OCI-LY3 (cell line): ENCODE measurements around the gene KBTBD7.

ENCODE experiments used
- H2AFZ ChIP-seq: fragments of 200-600, 300-600 bp; shearing (Covaris generic); 2 replicates; pipeline ENCODE4 v1.6.0; 2014; ENCODE audit warnings: antibody characterized with exemption, low read depth, low read length
- H3K27ac ChIP-seq: fragments of 200-600, 300-600 bp; sonication (generic); 2 replicates; pipeline ENCODE4 v1.5.1; 2014; ENCODE audit warnings: mild to moderate bottlenecking, low read length, moderate library complexity, mixed read lengths
- H3K27me3 ChIP-seq: fragments of 200-600, 300-600 bp; sonication (generic); 2 replicates; pipeline ENCODE4 v1.6.1; 2014; ENCODE audit warnings: low read depth, low read length, mixed read lengths
- H3K36me3 ChIP-seq: fragments of 200-600, 300-600 bp; sonication (generic); replicated peaks from 2 replicates; pipeline ENCODE3; 2014; ENCODE audit warnings: low read depth, low read length, mixed read lengths
- H3K4me1 ChIP-seq: fragments of 300-600, 200-600 bp; sonication (generic); 2 replicates; pipeline ENCODE4 v1.6.1; 2014; ENCODE audit warnings: low read length, mixed read lengths
- H3K4me2 ChIP-seq: fragments of 200-600, 300-600 bp; sonication (generic); 2 replicates; pipeline ENCODE4 v1.6.1; 2014; ENCODE audit warnings: low read length, mixed read lengths
- H3K4me3 ChIP-seq: fragments of 300-600, 200-600 bp; sonication (generic); 2 replicates; pipeline ENCODE4 v1.5.1; 2014; ENCODE audit warnings: antibody characterized with exemption, mild to moderate bottlenecking, low read length, moderate library complexity
- H3K79me2 ChIP-seq: fragments of 300-600, 200-600 bp; shearing (Covaris generic); 2 replicates; pipeline ENCODE4 v1.6.1; 2014; ENCODE audit warnings: mild to moderate bottlenecking, low read length, mixed read lengths
- H3K9ac ChIP-seq: fragments of 300-600, 200-600 bp; shearing (Covaris generic); 2 replicates; pipeline ENCODE4 v1.6.0; 2014; ENCODE audit warnings: mild to moderate bottlenecking, low read length, moderate library complexity
- H3K9me3 ChIP-seq: fragments of 200-600, 300-600 bp; shearing (Covaris generic); 2 replicates; pipeline ENCODE4 v1.6.1; 2014; ENCODE audit warnings: low read length, mixed read lengths; ENCODE audit not compliant: insufficient read depth
- H4K20me1 ChIP-seq: fragments of 200-600, 300-600 bp; sonication (generic); 2 replicates; pipeline ENCODE4 v1.6.1; 2016; ENCODE audit warnings: low read length, mixed read lengths; ENCODE audit not compliant: insufficient read depth
- CTCF ChIP-seq: fragments of 200-600, 300-600 bp; sonication (generic); IDR thresholded peaks from 2 replicates; pipeline ENCODE4 v1.5.1; 2014; ENCODE audit warnings: antibody characterized with exemption, low read length, low read depth
- EZH2phosphoT487 ChIP-seq: fragments of 200-600 bp; shearing (Covaris generic); IDR thresholded peaks from 2 replicates; pipeline ENCODE4 v1.6.1; 2018; ENCODE audit warnings: antibody characterized with exemption, mixed run types, low read depth

KBTBD7 gene

GRCh38 chr13:41196620-41197019 lies 2.3 kb upstream of the KBTBD7 start:
- Histone ChIP-seq H3K4me1 (peaks cover 34% of the 10 kb centered on the region), H3K9me3 (no peaks in the 10 kb centered on the region), H3K4me2 (no peak overlapping the region), H3K4me3 (no peak overlapping the region), H3K27me3 (no peaks in the 10 kb centered on the region), H3K9ac (no peak overlapping the region), H3K36me3 (no peaks in the 10 kb centered on the region), H3K27ac (no peak overlapping the region), H4K20me1 (no peaks in the 10 kb centered on the region), H2AFZ (no peak overlapping the region), H3K79me2 (no peaks in the 10 kb centered on the region)
- TF ChIP-seq CTCF (peak; percentile 71), EZH2phosphoT487 (no peak)

- H3K27ac ChIP-seq: no peak overlapping the region
- H3K27me3 ChIP-seq: no peaks in the 10 kb centered on the region
- TF ChIP-seq EZH2phosphoT487 (no peak), CTCF (no peak)
- H3K9ac ChIP-seq: no peak overlapping the region
- no peaks in the 10 kb centered on the region for H3K9me3 ChIP-seq
- H3K4me1 ChIP-seq: peaks cover 34% of the 10 kb centered on the region
- H3K4me2 ChIP-seq: 0 out of 2 replicates have a peak overlapping the region, but pooled peaks have one; percentile 12
- H3K36me3 ChIP-seq: no peaks in the 10 kb centered on the region
- no peaks in the 10 kb centered on the region for H4K20me1 ChIP-seq
- no peaks in the 10 kb centered on the region for H3K79me2 ChIP-seq
- H2AFZ ChIP-seq: no peak overlapping the region
- H3K4me3 ChIP-seq: no peak overlapping the region
These were observed 1.6 kb upstream of the KBTBD7 start for GRCh38 chr13:41196011-41196410.

- H3K9me3 ChIP-seq: no peaks in the 10 kb centered on the region
- H3K27ac ChIP-seq: no peak overlapping the region
- H3K9ac ChIP-seq: no peak overlapping the region
- no peaks in the 10 kb centered on the region for H3K27me3 ChIP-seq
- H3K4me2 ChIP-seq: no peak overlapping the region
- TF ChIP-seq EZH2phosphoT487: no peak
- TF ChIP-seq CTCF: no peak
- no peaks in the 10 kb centered on the region for H3K36me3 ChIP-seq
- H3K4me1 ChIP-seq: peaks cover 12% of the 10 kb centered on the region
- no peaks in the 10 kb centered on the region for H4K20me1 ChIP-seq
- no peaks in the 10 kb centered on the region for H3K79me2 ChIP-seq
- H3K4me3 ChIP-seq: no peak overlapping the region
- no peak overlapping the region for H2AFZ ChIP-seq
These were observed 900 bp downstream of the KBTBD7 start for GRCh38 chr13:41193469-41193868.

- no peak for TF ChIP-seq EZH2phosphoT487
- TF ChIP-seq CTCF: no peak
- H3K27me3 ChIP-seq: no peaks in the 10 kb centered on the region
- no peak overlapping the region for H2AFZ ChIP-seq
- H3K4me2 ChIP-seq: no peak overlapping the region
- no peaks in the 10 kb centered on the region for H3K9me3 ChIP-seq
- H3K4me1 ChIP-seq: no peaks in the 10 kb centered on the region
- H3K36me3 ChIP-seq: no peaks in the 10 kb centered on the region
- no peaks in the 10 kb centered on the region for H4K20me1 ChIP-seq
- no peaks in the 10 kb centered on the region for H3K79me2 ChIP-seq
- no peak overlapping the region for H3K9ac ChIP-seq
- no peak overlapping the region for H3K27ac ChIP-seq
- H3K4me3 ChIP-seq: no peak overlapping the region
These were observed 5.8 kb downstream of the KBTBD7 start for GRCh38 chr13:41188584-41188983.
